ENCODE data around the gene MYO18A.

DNA sequence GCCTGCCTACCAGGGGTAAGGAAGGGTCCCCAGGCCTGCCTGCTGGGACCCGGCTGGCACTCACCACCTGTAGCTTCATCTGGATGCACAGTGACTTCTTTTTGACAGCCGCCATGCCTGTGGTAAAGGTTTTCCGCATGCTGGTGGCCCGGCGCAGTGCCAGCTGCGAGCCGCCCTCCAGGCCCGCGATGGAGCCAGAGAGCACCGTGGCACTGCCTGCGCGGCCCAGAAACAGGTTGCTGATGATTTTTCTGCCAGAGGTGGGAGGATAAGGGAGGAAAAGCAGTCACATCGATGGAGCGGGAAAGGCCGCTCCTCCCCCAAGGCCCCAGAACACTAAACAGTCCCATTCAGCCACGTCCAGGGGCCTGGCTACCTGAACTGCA, 69.8 kb downstream of the MYO18A start:
- no peak for TF ChIP-seq CTCF (IDR thresholded peaks at IDR 0.05)
- no peak for TF ChIP-seq POLR2A (IDR thresholded peaks at IDR 0.05)
- no peak for TF ChIP-seq POLR2AphosphoS5 (IDR thresholded peaks at IDR 0.05)

All from breast epithelium (tissue), 3 donors.